ENCODE measurements around the gene SFXN1.

DNA sequence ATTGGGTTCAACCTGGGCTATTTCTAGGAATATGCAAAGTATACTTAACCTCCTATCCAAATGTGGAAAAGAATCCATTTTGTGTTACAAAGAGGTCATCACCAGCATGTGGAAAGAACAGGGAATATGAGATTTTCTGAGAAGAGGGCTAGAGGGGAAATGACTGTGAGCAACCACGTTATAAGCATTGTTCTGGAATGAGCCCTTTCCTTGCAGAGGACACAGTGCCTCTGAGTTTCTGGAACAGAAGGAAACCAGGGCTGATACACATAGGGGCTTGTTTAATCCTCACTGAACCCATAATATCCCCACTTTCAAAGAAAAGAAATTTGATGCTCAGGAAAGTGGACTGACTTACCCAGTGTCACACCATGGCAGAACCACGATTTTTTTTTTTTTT, 53.0 kb downstream of the SFXN1 start:
- no peak for TF ChIP-seq EZH2 (IDR thresholded peaks at IDR 0.05; ENCODE audit: insufficient read depth, poor library complexity, severe bottlenecking)
- TF ChIP-seq EZH2phosphoT487 (IDR thresholded peaks at IDR 0.05; ENCODE audit: insufficient read depth, low read depth) = no peak
